HG03442 (cell line): ENCODE measurements around the gene LBH.

ENCODE experiments used
- ATAC-seq: cut with Tn5 transposase; IDR thresholded peaks from one replicate; pipeline ENCODE4 v1.9.1; 2021; ENCODE audit warnings: mild to moderate bottlenecking, moderate library complexity; ENCODE audit not compliant: unreplicated experiment

LBH gene

DNA sequence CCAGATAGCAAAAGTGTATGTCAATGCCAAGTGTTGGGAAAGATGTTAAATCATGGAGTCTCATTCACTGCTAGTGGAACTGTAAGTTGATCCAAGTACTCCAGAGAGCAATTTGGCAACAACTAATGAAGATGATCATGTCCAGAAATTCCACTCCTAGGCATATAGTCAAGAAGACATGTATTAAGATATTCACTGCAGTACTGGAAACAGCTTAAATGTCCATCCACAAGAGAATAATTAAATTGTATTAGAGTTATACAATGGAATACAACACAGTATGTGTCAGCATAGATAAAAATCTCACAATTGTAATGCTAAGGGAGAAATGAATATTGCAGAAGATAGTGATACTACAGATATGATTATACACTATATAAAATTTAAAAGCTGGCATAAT is 15.2 kb upstream of the LBH start:
- ATAC-seq: no peak

DNA sequence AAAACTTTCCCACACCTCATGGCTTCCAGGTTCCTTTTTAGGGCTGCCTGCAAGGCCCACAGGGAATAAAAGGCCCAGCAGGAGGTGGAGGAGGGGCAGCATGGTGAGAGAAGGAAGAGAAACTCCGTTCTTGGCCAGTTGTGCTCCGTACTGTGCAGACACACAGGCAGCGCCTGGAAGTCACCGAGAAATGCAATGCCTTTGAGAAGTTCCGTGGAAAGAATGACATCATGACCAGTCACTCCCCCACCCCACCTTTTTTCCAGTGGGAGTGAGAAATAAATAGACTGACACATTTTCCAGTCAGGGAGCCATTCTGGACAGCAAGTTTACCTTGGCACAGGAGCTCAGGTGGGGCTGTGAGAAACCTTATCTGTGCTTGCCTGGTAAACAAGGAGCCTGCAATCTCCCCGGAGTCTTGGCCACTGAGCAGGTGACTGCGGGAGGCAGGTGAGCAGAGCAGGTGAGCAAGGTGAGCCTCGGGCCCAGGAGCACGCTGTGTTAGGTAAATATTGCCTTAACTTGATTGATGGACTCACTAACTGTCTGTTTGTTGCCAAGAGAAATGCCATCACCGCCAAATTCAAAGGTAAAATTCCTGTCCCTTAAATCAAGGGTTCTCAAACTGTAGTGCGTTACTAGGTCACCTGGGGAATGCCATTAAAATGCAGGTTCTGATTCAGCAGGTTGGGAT is 13.5 kb upstream of the LBH start:
- no peak for ATAC-seq

DNA sequence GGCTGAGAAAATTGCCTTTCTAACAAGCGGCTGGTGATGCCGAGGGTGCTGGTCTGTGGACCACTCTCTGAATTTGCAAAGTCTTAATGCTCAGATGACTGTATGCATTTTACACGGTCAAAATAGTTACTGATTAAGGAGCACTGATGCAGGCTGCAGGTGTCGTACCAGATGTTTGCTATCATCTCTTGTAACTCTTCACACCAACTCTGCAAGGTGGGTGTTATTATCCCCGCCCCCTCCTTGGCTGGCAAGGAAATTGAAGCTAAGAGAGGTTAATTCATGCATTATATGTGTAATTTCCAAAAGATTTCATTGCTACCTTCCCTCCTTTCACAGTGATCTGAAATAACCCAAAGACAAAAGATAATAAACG is 13.0 kb upstream of the LBH start:
- no peak for ATAC-seq

DNA sequence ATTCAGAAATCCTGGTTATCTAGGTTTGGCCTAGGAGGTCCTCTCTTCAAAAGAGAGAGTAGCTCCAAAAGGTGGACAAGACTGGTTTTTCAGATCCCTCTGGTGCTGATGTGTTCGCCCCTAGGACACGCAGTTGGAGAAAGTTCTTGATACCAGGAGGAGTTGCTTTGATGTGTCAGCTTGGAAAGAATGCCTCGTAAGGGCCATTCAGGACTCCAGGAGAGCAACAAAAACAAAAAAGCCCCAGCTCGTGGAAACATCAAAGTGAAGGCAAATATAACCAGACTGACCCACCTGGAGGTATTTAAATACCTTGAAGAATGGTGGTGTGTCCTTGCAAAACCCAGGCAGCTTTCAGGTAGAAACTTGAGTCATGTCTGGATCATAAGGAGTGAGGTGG is 12.5 kb upstream of the LBH start:
- ATAC-seq: no peak

DNA sequence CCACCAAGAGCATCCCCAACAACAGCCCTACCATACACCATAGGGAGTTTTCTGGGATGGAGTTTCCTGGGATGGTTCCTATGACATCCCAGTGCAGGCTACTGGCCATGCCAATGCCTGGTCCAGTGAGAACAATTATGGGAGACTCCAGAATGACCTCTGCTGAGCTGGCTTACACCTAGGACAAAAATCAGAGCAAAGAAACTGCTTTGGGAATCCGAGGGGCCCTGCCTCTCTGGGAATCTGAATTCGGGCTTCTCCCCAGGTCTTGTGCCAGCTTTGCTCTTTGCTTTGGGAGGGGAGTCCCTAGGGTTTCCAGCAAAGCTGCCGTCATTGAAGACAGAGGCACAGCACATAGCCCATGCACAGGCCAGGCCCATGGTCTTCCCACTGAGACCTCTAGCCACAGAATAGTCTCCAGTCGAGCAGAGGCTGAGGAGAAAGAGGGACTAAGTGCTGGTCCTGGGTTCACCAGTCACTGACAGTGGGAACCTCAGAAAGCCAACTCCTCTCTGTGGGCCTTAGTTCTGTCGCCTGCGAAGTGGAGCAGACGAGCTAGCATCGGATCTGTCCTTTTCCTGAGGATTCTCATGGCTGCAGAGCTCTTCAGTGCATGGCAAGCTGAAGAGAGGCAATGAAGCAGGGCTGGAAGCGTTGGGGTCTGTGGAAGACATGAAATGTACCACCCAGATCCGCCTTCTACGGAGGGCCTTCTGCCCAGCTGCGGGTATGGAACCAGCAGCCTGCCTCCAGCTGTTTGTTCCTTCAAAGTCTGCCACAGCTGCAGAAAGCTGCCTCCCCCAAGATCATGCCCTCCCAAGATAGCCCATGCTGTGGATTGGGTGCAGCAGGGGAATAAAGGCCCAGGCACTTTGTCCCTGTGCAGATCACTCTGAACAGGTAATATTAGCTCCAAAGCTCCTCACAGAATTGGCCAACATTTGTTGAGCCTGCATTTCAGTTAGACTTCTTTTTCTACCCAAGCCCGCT is 11.2 kb upstream of the LBH start:
- no peak for ATAC-seq

DNA sequence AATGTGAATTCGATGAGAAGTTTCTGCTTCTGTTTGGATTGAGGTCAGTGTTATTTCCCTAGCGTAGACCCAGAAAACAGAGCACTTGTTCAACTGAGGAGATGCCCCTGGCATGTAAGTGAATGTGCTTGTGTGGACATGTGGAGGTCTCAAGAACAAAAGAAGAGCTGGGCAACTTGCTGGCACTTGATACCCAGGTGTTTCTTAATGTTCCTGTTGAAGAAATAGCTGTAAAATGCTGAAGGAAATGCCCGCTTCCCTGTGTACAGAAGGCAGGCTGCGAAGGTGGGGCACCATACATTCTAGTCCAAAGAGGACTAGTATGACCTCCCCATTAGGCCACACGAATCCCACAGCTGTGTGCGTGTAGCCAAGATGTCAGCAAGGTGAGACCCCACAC is 9.8 kb upstream of the LBH start:
- no peak for ATAC-seq

DNA sequence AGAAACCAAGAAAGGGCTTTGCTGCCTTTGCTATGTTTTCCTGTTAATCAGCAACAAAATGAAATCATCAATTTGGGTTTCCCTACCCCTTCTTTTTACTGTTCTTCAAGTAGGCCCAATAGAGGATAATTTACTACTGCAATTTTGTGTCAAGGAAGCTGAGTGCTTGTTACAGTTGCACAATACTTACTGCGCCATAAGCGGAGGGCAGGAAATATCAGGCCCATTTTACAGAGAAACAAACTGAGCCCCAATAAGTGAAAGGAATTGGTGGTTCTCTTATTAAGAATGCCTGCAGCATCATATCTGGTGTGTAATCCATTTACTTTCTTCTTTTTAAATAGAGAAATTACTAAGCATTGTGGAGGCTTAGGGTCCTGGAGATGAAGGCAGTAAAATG is 9.3 kb upstream of the LBH start:
- no peak for ATAC-seq

DNA sequence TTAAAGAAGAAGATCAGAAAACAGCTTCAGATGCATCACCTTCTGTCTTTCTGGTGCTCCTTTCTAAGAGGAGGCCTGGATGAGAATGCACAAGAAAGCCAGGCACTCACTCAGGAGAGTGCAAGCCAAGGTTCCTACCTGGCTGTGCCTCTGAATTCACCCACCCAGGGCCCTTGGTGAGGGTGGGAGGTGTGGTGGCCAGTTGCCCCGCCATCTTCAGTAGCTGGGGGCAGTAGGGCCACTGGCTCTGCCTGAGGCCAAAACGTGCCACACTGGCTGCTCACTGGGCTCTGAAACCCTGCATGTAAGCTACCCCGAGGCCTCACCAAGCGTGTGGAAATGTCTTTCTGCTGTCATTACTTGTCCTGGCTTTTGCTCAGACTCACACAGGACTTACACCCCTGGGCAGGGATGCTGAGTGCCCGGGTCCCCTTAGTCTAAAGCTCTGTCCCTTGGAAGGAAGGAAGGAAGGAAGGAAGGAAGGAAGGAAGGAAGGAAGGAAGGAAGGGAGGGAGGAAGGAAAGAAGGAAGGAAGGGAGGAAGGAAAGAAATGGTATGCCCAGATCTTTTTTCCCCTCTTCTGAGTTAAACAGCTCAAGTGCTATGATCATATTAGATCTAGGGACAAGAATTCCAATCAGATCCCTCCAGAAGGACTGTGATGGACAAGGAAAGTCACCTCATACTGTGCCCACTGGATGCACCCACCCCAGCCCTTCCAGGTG is 8.5 kb upstream of the LBH start:
- no peak for ATAC-seq

DNA sequence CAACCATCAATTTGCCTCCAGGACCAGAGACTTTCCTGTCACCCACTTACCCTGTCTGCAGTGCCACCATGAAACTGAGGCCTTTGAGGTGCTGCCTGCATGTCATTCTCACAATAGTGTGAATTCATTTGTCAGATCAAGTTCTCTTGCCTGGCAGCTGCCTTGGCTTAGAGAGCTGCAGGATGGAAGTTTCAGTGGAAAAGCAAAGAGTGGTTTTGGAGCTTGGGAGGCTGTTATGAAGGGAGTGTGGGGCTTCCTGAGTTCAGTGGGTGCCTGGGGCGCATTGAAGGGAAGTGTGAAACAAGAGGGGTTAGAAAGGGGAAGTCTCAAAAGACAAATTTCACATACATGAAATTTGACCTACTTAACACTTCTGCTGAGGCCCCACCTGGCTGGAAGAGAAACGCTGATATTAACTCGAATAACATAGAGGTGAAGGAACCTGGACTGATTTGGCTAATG is 7.9 kb upstream of the LBH start:
- ATAC-seq: no peak

DNA sequence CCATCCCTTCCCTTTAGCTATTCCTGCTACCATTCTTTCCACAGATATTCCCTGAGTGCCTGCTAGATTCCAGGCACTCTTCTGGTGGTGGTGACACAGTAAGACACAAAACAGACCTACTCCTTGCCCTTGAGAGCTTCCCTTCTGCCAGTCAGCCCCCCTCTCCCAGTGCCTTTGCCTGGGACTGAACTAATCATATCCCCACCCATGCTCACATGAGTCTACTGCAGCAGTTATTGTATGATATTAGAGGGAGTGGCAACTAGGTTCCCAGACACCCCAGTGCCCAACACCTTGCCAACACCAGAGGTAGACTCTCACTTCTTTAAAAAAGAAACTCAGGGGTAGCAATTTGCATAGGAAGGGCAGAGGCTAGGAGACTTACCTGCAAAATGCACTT is 7.2 kb upstream of the LBH start:
- ATAC-seq: no peak

DNA sequence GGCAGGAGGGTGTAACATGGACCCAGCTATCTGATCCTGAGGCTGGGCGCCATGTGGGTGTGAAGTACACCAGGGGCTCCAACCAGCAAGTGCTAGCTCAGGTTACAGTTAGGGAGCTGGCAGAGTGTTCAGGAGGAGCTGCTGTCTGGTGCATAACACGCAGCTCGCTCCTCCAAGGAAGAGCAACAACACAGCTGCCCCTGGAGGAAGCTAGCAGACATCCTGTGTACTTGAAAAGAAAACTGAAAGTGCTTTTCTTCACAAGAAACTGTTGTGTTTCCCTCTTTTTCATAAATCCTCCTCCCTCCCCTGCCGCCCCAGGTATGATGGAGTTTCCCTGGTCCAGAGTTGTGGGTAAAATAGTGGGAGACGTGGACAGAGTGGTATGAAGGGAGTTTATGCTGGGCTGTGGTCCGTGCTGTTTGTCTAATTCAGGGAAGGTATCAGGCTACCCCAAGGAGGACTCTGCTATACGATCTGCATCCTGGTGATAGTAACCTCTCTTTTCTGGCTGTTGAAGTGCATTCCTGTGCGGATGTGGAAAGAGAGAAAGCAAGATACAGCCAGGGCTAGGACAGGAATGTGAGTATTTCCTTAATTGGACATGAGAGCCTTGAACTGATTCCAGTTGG is 6.1 kb upstream of the LBH start:
- ATAC-seq: peak; percentile 52

DNA sequence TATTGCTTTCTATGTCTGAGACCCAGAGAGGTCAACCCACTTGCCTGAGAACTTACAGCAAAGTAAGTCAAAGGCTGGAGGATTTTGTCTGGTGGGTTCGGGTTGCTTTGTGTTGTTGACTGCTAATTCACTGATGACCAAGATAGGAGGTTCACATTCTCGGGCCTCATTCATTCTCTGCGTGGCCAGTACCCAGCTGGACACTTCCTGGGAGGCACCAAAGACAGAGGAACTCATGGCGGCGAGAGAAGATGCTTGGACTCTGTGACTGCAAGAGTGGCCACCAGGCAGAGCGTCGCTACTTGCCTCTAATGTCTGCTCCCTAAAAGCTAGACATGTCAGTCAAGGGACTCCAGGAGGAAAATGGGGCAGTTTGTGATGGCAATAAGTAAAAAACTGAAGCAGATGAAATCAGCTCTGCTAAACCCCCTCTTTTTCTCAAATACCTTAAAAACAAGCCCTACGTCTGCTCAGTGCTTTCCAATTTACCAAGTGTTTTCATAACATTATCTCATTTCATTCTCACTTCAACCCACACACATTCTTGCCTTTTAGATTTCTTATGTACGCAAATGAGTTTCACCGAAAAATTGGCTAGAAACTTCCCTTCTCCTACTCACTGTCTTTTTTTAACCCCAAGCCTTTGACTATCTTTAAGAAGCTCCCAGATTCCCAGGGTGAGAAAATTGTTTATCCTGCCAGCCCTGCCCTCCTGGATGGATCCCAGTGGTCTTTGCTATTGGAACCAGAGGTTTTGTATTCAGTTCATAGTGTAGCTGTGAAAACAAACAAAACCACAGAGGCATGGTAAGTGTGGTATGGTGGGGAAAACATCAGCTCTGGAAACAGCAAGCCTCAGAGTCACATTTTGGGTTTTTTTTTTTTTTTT is 4.9 kb upstream of the LBH start:
- no peak for ATAC-seq

DNA sequence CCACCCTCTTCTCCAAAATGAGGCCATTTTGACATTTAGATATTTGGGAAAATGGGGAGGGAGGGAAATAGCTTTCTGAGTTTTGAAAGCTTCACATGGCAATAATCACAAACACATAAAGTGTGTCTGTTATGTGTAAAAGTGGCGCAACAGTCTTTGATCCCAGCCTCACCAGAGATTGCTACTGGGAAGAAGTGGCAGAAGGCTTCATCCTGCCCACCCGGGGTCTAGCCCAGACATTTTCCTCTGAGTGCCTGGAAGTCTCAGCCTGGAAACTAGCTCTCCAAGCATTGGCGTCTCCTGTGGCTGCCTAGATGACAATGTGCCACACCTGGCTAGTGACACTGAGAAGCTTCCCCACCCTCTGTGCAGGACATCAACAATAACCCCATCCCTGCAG is 1.7 kb upstream of the LBH start:
- ATAC-seq: no peak

DNA sequence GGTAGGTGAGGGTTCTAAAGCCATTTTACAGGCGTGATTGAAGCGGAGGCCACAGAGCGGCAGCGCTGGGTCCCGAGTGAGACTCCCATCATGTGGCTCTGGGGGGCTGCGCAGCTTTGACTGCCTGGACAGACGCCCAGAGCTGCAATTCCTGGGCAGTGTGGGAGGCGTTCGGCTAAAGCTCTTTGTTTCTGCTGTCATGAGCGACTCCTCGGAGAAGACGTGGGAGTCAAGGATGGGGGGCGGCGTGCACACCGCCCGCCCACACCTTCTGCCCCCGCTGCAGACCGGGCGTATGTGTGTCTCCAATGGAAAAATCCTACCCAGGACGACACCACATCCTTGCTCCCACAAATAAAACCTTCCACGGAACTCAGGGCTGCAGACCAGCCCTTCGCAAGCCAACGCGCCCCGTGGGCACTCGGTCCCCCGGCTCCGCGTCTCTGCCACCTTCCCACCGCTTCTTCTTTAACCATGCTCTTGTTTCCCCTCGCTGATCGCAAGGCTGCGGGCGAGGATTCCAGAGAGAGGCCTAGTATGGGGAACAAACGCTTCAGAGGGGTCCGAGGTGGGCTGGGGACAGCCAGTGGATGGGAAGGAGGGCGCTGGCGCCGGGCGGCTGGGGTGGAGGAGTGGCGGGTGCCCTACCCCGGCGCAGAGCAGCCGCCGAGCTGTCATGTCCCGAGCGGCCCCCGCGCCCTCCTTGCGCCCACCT is 680 bp upstream of the LBH start:
- peak; percentile 13 for ATAC-seq

DNA sequence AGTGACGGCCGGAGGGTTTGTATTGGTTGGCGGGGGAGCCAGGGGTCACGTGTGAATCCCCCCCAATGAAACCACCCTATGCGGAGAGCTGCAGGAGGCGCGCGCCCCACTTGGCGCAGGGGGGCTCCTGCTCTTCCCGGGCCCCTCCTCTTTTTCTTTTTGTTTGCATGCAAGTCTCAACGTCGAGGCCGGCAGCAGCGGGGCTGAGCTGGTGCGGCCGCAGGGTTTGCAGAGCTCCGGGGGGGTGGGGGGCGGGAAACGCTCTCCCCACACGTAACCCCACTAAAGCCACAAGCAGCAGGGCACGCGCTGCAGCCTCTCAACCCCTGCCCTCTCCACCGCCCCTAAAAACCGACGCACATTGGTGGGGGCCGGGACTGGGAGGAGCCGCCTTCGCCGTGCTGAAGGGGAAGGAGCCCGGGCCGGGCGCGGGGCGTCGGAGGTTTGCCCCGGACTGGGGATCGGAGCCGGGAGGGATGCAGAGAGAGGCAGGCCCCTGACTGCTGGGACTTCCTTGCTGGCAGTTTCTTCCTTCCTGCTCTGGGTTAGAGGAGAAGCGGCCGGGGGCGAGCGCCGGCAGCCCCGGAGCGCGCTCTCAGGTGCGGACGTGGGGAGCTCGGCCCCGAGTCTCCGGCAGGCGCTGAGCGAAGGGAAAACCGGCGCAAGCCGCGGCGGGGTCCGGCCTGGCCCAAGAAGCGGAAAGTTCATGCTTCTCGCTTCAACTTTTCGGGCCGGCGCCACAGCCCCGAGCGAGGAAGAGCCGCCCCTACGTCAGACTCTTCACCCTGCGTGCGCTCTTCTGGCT is 864 bp downstream of the LBH start:
- peak; percentile 22 for ATAC-seq

DNA sequence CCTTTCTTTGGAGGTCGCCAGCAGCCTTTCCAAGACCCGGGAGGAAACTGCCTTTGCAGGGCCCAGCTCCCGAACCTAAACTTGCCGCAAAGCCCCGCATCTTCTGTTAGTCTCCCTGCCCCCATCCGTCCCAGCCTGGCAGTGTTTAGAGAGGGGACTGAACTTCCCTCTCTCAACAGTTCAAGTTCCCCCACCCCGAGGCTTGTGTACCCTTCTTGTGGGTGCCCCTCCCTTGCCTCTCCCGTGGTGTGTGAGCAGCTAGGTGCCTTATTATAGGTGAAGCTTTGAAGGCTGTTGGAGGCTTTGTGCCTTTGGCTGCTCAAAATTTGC is 1.4 kb downstream of the LBH start:
- ATAC-seq: no peak

DNA sequence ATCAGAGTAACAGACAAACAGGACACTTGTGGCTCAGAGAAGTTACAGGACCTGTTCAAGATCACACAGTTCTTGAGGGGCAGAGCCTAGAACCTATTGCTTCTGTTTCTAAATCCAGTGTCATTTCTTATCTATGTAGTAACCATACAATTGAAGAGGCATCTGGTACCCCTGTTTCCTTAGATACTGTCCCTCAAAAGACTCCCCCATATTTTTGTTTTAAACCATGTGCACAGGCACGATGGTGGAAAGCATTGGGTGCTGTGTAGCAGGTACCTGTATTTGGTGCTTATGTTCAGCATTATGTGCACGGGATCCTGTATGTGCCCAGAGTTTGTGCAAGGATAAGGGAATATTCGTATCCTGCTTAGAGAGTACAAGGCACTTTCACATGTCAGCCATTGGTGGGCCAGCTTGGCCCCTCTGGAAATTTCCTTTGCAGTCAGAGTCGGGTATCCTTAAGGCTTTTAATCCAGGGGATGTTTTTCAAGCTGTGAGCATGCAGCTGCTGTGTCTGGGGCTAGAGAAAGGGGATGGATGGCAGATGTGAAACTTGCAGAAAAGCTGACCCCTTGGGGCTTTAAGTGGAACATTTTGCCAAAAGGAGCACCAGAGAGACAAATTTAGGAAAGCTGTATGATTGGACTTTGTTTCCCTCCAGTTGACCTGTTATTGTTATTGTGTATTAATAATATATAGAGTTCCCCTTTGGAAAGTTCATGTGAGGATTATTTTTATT is 2.1 kb downstream of the LBH start:
- no peak for ATAC-seq
